ENCODE results near the gene VEPH1.
"Not testable (repeated sequence)": the region's sequence is repeated elsewhere in the genome, so short reads cannot be mapped to it uniquely, and the experiment has no call there.

Gene VEPH1

DNA sequence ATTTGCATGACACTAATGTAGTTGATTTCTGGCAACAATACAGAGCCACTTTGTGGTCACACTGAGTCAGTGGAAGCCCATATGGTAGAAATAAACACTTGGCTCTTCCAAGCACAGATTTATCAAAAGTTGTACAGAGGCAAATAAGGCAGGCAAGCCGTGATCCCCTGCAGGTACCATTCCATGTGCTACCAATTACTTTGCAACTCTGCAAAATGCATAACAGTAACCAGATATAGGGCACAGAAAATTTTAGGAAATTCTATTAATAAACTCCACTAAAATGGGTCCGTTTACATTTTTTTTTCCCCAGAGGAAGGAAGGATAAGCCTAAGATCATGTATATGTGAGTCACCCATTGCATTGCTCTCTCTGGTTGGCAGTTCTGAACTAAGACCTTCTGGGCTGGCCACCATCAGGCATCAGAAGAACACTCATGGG is 169.6 kb downstream of the VEPH1 start:
- Histone ChIP-seq H3K9me3 (no peaks in the 10 kb centered on the region), H3K27me3 (no peaks in the 10 kb centered on the region), H3K36me3 (no peaks in the 10 kb centered on the region), H3K4me1 (ENCODE audit: control insufficient read depth in 1 of 2, insufficient read depth in 1 of 2, low read depth in 1 of 2, low read length in 1 of 2) (no peaks in the 10 kb centered on the region), H3K4me3 (ENCODE audit: low read depth in 1 of 2, low read length in 1 of 2) (no peak overlapping the region), H3K27ac (no peak overlapping the region)
- TF ChIP-seq, protein P1, sequence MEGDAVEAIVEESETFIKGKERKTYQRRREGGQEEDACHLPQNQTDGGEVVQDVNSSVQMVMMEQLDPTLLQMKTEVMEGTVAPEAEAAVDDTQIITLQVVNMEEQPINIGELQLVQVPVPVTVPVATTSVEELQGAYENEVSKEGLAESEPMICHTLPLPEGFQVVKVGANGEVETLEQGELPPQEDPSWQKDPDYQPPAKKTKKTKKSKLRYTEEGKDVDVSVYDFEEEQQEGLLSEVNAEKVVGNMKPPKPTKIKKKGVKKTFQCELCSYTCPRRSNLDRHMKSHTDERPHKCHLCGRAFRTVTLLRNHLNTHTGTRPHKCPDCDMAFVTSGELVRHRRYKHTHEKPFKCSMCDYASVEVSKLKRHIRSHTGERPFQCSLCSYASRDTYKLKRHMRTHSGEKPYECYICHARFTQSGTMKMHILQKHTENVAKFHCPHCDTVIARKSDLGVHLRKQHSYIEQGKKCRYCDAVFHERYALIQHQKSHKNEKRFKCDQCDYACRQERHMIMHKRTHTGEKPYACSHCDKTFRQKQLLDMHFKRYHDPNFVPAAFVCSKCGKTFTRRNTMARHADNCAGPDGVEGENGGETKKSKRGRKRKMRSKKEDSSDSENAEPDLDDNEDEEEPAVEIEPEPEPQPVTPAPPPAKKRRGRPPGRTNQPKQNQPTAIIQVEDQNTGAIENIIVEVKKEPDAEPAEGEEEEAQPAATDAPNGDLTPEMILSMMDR (IDR thresholded peaks at IDR 0.05) = no peak

GRCh38 chr3:157330206-157330605 is 173.0 kb downstream of the VEPH1 start:
- no peaks in the 10 kb centered on the region for H3K9me3 ChIP-seq
- TF ChIP-seq, protein P1 (IDR thresholded peaks at IDR 0.05) = no peak
- no peaks in the 10 kb centered on the region for H3K4me1 ChIP-seq (ENCODE audit: control insufficient read depth in 1 of 2, insufficient read depth in 1 of 2, low read depth in 1 of 2, low read length in 1 of 2)
- no peak overlapping the region for H3K4me3 ChIP-seq (ENCODE audit: low read depth in 1 of 2, low read length in 1 of 2)
- H3K27me3 ChIP-seq = no peaks in the 10 kb centered on the region
- H3K27ac ChIP-seq = no peak overlapping the region
- no peaks in the 10 kb centered on the region for H3K36me3 ChIP-seq

GRCh38 chr3:157329551-157329950 is 173.7 kb downstream of the VEPH1 start:
- H3K4me1 ChIP-seq (ENCODE audit: control insufficient read depth in 1 of 2, insufficient read depth in 1 of 2, low read depth in 1 of 2, low read length in 1 of 2) = no peaks in the 10 kb centered on the region
- TF ChIP-seq, protein P1 (IDR thresholded peaks at IDR 0.05) = no peak
- H3K36me3 ChIP-seq = no peaks in the 10 kb centered on the region

DNA sequence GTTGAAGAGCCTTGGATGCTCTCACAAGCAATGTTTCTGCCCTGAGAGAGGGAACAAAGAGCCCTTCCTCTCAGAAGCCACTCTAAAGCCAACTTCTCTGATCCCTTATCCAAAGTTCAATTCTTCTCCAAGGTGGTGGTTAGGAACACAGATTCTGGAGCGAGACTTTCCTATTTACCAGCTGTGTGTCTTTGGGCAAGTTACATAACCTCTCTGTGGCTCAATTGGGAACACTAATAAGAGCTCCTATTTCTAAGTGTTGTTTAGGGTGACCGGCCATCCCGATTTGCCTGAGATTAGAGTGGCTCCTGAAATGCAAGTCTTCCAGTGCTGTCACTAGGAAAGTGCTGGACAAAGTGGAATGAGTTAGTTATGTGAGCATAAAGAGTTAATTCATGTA is 175.4 kb downstream of the VEPH1 start:
- H3K9me3 ChIP-seq = no peaks in the 10 kb centered on the region
- no peaks in the 10 kb centered on the region for H3K27me3 ChIP-seq
- H3K4me1 ChIP-seq (ENCODE audit: control insufficient read depth in 1 of 2, insufficient read depth in 1 of 2, low read depth in 1 of 2, low read length in 1 of 2) = no peaks in the 10 kb centered on the region
- no peaks in the 10 kb centered on the region for H3K36me3 ChIP-seq
- H3K4me3 ChIP-seq (ENCODE audit: low read depth in 1 of 2, low read length in 1 of 2) = no peak overlapping the region
- TF ChIP-seq, protein P1 (IDR thresholded peaks at IDR 0.05) = no peak
- no peak overlapping the region for H3K27ac ChIP-seq

More at GRCh38 chr3:157329551-157329950, 173.7 kb downstream of the VEPH1 start:
- no peaks in the 10 kb centered on the region for H3K27me3 ChIP-seq
- no peak overlapping the region for H3K4me3 ChIP-seq (ENCODE audit: low read depth in 1 of 2, low read length in 1 of 2)
- H3K27ac ChIP-seq = no peak overlapping the region
- H3K9me3 ChIP-seq = no peaks in the 10 kb centered on the region

- TF ChIP-seq, protein P1 (IDR thresholded peaks at IDR 0.05) = no peak
- Histone ChIP-seq H3K4me3 (ENCODE audit: low read depth in 1 of 2, low read length in 1 of 2) (no peak overlapping the region), H3K27ac (no peak overlapping the region), H3K27me3 (no peaks in the 10 kb centered on the region), H3K36me3 (no peaks in the 10 kb centered on the region), H3K9me3 (no peaks in the 10 kb centered on the region), H3K4me1 (ENCODE audit: control insufficient read depth in 1 of 2, insufficient read depth in 1 of 2, low read depth in 1 of 2, low read length in 1 of 2) (no peaks in the 10 kb centered on the region)
Observed at GRCh38 chr3:157327018-157327417, 176.2 kb downstream of the VEPH1 start.

GRCh38 chr3:157324869-157325268 is 178.3 kb downstream of the VEPH1 start:
- H3K4me1 ChIP-seq (ENCODE audit: control insufficient read depth in 1 of 2, insufficient read depth in 1 of 2, low read depth in 1 of 2, low read length in 1 of 2) = not testable (repeated sequence)

More at GRCh38 chr3:157324869-157325268, 178.3 kb downstream of the VEPH1 start:
- not testable (repeated sequence) for H3K36me3 ChIP-seq; H3K4me3 ChIP-seq (ENCODE audit: low read depth in 1 of 2, low read length in 1 of 2); H3K27me3 ChIP-seq; H3K9me3 ChIP-seq; H3K27ac ChIP-seq

All from neutrophil (primary cell).